Measurements from ENCODE around the gene GUCY1A2.

- TF ChIP-seq CTCF (IDR thresholded peaks at IDR 0.05; ENCODE audit: low read depth, low read length) (no peak), POLR2A (IDR thresholded peaks at IDR 0.05; ENCODE audit: extremely low read depth, insufficient read length) (no peak)
These were observed 58.5 kb downstream of the GUCY1A2 start for GRCh38 chr11:106959800-106960199.
